WERI-Rb-1 (cell line): ENCODE measurements around the gene ZBTB7C.

Source experiments
- DNase-seq: peaks from one replicate; pipeline ENCODE4 v3.0.0-alpha.2; 2020
- H3K27ac ChIP-seq: fragments of 250-450 bp; sonication (Bioruptor Pico); 2 replicates; pipeline ENCODE4 v1.5.1; 2020; ENCODE audit warnings: mild to moderate bottlenecking, moderate library complexity
- H3K27me3 ChIP-seq: fragments of 250-450 bp; sonication (Bioruptor Pico); 2 replicates; pipeline ENCODE4 v1.5.1; 2021; ENCODE audit warnings: mild to moderate bottlenecking, low read depth, moderate library complexity; ENCODE audit not compliant: insufficient read depth, severe bottlenecking
- H3K36me3 ChIP-seq: fragments of 250-450 bp; sonication (Bioruptor Pico); 2 replicates; pipeline ENCODE4 v1.5.1; 2020; ENCODE audit warnings: mild to moderate bottlenecking, moderate library complexity
- H3K4me3 ChIP-seq: 2 replicates; pipeline ENCODE4 v1.5.1; 2011; ENCODE audit warnings: low read depth, mild to moderate bottlenecking, control low read depth, low read length
- H3K9me3 ChIP-seq: fragments of 250-450 bp; sonication (Bioruptor Pico); 2 replicates; pipeline ENCODE4 v1.5.1; 2021; ENCODE audit warnings: mild to moderate bottlenecking, moderate library complexity; ENCODE audit not compliant: severe bottlenecking
- TF ChIP-seq, protein P1 (sequence below): IDR thresholded peaks from 2 replicates; pipeline ENCODE4 v1.5.1; 2011; ENCODE audit warnings: low read depth, mild to moderate bottlenecking, control low read depth, inconsistent platforms, low read length

The ZBTB7C gene

DNA sequence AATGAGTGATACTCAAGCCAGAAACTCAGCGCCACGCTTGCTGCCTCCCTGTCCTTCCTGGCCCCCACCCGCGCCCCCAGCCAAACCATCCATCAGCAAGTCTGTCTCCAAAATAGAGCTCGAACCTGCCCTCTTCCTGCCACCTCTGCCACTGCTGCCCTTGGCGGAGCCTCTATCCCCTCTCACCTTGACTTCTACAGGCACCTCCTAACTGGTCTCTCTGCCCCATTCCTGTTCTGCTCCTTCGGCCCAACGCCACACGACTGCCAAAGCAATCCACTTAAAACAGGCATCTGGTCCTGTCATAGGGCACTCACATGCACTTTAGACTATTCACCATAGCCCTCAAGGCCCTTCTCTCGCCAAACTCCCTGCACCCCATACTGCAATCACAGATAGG lies 268.5 kb downstream of the ZBTB7C start:
- Histone ChIP-seq H3K27ac (no peak overlapping the region), H3K9me3 (no peaks in the 10 kb centered on the region), H3K27me3 (no peaks in the 10 kb centered on the region), H3K4me3 (no peak overlapping the region), H3K36me3 (no peaks in the 10 kb centered on the region)
- no peak for DNase-seq
- TF ChIP-seq, protein P1, sequence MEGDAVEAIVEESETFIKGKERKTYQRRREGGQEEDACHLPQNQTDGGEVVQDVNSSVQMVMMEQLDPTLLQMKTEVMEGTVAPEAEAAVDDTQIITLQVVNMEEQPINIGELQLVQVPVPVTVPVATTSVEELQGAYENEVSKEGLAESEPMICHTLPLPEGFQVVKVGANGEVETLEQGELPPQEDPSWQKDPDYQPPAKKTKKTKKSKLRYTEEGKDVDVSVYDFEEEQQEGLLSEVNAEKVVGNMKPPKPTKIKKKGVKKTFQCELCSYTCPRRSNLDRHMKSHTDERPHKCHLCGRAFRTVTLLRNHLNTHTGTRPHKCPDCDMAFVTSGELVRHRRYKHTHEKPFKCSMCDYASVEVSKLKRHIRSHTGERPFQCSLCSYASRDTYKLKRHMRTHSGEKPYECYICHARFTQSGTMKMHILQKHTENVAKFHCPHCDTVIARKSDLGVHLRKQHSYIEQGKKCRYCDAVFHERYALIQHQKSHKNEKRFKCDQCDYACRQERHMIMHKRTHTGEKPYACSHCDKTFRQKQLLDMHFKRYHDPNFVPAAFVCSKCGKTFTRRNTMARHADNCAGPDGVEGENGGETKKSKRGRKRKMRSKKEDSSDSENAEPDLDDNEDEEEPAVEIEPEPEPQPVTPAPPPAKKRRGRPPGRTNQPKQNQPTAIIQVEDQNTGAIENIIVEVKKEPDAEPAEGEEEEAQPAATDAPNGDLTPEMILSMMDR: no peak

DNA sequence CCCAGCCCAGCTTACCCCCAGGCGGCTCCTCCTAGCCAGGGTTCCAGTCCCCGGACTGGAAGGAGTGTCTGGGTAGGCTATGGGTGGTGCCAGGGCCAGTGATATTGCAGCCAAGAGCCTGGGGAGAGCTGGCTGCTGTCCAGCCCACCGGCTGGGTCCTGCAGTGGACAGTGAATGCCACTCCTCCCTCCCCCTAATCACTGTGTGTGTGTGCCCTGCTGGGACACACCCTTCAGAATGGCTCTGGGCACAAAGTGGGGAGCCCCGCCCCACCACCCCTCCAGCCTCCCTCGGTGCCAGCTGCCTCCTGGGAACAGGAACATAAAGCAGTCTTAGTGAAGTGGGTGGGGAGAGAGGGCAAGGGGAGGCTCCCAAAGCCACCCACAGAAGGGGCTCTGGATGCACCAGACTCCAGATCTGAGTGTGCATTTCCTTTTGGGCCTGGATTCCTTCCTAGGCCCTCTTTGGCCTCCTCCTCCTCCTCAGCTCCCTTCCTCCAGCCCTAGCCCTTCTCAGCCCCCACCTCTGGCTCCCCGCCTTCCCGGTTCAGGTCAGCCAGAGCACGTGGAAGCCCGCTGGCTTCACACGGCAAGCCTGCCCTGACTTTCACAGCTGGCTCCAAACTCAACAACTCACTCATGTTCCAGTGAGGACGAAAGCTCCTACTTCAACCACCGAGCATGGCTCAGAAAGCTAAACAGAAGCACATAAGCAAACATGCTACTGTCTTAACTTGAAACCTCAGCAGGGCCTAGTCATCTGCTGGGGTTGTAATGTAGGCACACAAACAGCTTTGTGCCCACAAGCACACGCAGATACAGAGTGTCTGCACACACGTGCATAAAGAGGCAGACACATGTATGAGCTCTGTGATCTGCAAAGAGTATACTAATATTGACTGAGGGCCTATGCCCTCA lies 269.5 kb downstream of the ZBTB7C start:
- H3K9me3 ChIP-seq: no peaks in the 10 kb centered on the region
- no peak for DNase-seq
- TF ChIP-seq, protein P1: no peak
- H3K36me3 ChIP-seq: no peaks in the 10 kb centered on the region
- no peak overlapping the region for H3K4me3 ChIP-seq
- no peak overlapping the region for H3K27ac ChIP-seq
- no peaks in the 10 kb centered on the region for H3K27me3 ChIP-seq

DNA sequence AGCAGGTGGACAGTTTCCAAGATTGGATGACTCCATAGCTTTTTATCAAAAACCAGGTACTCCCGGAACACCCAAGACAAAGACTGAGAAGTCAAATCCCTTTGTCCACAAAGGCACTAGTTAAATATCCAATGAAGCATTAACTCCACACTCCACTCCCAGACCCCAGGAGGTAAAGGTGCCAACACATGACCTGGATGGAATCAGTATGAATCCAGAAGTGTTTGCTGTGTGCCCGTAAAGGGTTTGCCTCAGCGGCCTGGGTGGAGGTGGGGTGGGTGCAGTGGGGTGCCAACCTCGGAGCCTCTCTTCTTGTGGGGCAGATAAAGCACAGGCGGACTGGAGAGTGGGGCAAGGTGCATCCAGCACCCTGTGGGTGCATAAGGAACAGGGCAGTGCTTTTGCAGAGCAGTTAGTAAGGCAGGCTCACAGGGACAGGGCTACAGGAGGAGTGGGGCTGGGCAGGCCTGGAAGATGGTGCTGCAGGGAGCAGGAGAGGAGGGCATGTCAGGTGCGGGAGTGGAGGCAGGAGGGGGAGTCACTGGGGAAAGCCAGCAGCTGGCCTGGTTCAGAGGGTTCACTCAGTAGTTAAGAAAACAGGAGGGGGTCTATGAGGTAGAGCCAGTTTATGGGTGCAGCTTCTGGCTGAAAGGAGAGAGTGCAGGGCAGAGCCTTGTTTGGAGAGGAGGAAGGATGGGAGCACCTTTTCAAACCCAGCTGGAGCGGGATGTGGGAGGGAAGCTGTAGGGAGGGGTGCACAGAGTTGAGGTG lies 270.3 kb downstream of the ZBTB7C start:
- TF ChIP-seq, protein P1: no peak
- Histone ChIP-seq H3K27me3 (no peaks in the 10 kb centered on the region), H3K9me3 (no peaks in the 10 kb centered on the region), H3K4me3 (no peak overlapping the region), H3K27ac (no peak overlapping the region), H3K36me3 (no peaks in the 10 kb centered on the region)
- no peak for DNase-seq

DNA sequence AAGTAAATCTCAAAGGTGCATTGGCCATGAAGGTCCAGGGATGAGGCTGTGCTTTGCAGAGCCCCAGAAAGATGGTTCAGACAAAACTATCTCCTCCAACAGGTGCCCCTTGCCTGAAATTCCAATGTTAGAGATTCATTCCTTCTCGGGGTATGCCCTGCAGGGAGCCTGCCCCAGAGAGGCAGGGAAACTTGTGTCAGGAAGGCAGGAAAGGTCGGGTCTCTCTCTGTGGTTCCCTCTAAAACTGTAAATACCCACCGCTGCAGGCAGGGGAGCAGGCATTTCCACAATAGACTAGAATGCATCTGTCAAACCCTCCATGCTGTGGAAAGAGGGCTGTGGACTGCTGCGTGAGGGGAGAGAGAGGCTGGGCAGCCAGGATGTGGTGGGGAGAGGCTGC lies 271.0 kb downstream of the ZBTB7C start:
- Histone ChIP-seq H3K27ac (no peak overlapping the region), H3K36me3 (no peaks in the 10 kb centered on the region), H3K9me3 (no peaks in the 10 kb centered on the region), H3K4me3 (no peak overlapping the region), H3K27me3 (no peaks in the 10 kb centered on the region)
- TF ChIP-seq, protein P1: no peak
- DNase-seq: no peak

DNA sequence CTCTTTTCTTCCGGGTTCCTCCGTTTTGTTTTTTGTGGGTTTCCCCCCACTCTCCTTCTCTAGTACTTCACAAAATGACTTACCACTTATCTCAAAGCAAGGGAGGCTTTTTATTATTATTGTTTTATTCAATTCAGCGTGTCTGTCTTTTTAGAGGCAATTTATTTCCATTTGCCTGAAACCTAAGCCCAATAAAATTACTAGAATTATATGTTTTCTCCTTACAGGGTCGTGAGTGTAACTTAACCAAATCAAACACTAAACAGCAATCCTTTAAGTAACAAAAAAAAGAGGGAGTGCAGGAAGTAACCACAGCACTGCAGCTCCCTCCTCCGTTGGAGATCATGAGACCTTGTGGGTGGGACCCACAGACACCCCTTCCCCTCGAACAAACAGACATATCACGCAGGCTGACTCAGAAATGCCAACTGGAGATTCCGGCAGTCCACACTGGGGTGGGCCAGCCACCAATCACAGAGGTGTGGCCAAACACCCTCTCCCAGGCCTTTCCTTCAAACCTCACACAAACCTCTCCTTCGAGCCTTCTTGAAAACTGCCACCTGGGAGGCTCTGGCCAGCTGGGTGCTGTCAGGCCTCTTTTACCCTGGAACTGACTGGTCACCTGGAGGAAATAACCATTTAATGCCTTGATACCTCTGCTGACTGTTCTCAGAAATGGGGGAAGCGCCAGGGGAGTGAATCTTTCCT lies 271.7 kb downstream of the ZBTB7C start:
- H3K27me3 ChIP-seq: no peaks in the 10 kb centered on the region
- no peaks in the 10 kb centered on the region for H3K9me3 ChIP-seq
- no peaks in the 10 kb centered on the region for H3K36me3 ChIP-seq
- TF ChIP-seq, protein P1: no peak
- H3K27ac ChIP-seq: no peak overlapping the region
- no peak for DNase-seq
- H3K4me3 ChIP-seq: peak overlapping the region; percentile 50
